Endothelial cell of umbilical vein (primary cell): Measurements from ENCODE around the gene MRM1. TPM values are rescaled to one million over a fixed set of nuclear protein-coding genes. Genes with fewer than 3 reads are reported as not detected.

Source experiments
- BruUV-seq: library from RNA; stranded (reverse); fragments of 400-500 nt; replicated peaks from 2 replicates; lab custom pipeline; 2021; lab: Mats Ljungman, UMichigan
- CTCF ChIA-PET: fragments of 300-600, 350-600 bp; sonication (Branson Sonifier 250); formaldehyde crosslinking; loops from one replicate; lab custom pipeline; 2021; ENCODE audit warnings: antibody characterized with exemption, inconsistent platforms; lab: Charles Lee
- POLR2A ChIA-PET: fragments of 300-600, 350-600 bp; sonication (Branson Sonifier 250); formaldehyde crosslinking; loops from one replicate; lab custom pipeline; 2021; ENCODE audit warnings: antibody characterized with exemption, inconsistent platforms; lab: Charles Lee
- DNase-seq: peaks from one replicate; pipeline ENCODE4 v3.0.0-alpha.2; 2011; ENCODE audit warnings: low read depth, low spot score
- FAIRE-seq: peaks from 2 replicates; lab custom pipeline; 2011; peaks lifted over from hg19 to GRCh38; lab: Jason Lieb, UNC
- H2AFZ ChIP-seq: 2 replicates; pipeline ENCODE4 v1.6.0; 2012; ENCODE audit warnings: low read depth, low read length, control low read depth, inconsistent platforms
- H3K27ac ChIP-seq: 2 replicates; pipeline ENCODE4 v1.5.1; 2011; ENCODE audit warnings: low read depth, mild to moderate bottlenecking, control low read depth, low read length, moderate library complexity; ENCODE audit not compliant: insufficient read depth
- H3K27me3 ChIP-seq, 2 experiments: 2 replicates each; pipeline versions ENCODE4 v1.6.0 to v1.6.1; 2011; ENCODE audit warnings: low read length in 2 of 2, mixed read lengths in 1 of 2; ENCODE audit not compliant: control insufficient read depth in 2 of 2, insufficient read depth in 2 of 2
- H3K36me3 ChIP-seq, 2 experiments: 2 replicates in 1 of 2; 3 replicates in 1 of 2; pipeline ENCODE4 v1.5.1; 2011; ENCODE audit warnings: low read length in 2 of 2, mild to moderate bottlenecking in 1 of 2, moderate library complexity in 1 of 2; ENCODE audit not compliant: control insufficient read depth in 2 of 2, insufficient read depth in 2 of 2; ENCODE audit errors: extremely low read depth in 1 of 2
- H3K4me1 ChIP-seq: 3 replicates; pipeline ENCODE4 v1.5.1; 2011; ENCODE audit warnings: mild to moderate bottlenecking, low read length; ENCODE audit not compliant: control insufficient read depth, insufficient read depth; ENCODE audit errors: extremely low read depth
- H3K4me2 ChIP-seq: 2 replicates; pipeline ENCODE4 v1.6.1; 2011; ENCODE audit warnings: low read length, control low read depth, mixed read lengths; ENCODE audit not compliant: insufficient read depth
- H3K4me3 ChIP-seq, 3 experiments: fragments of 200-600 bp in 1 of 3; sonication (generic), shearing (Covaris generic) in 1 of 3; replicated peaks in 1 of 3; 2 replicates each; pipeline ENCODE4 v1.5.1; 2011 to 2016; ENCODE audit warnings: control low read depth in 3 of 3, low read length in 3 of 3, mild to moderate bottlenecking in 2 of 3, inconsistent platforms in 1 of 3, low read depth in 1 of 3, moderate library complexity in 1 of 3; ENCODE audit not compliant: insufficient read depth in 1 of 3
- H3K79me2 ChIP-seq: 2 replicates; pipeline ENCODE4 v1.6.0; 2012; ENCODE audit warnings: low read length, inconsistent platforms; ENCODE audit not compliant: control insufficient read depth, insufficient read depth
- H3K9ac ChIP-seq: replicated peaks from 2 replicates; pipeline ENCODE3; 2011; ENCODE audit warnings: low read length, control low read depth; ENCODE audit not compliant: insufficient read depth; ENCODE audit errors: extremely low read depth
- H3K9me1 ChIP-seq: replicated peaks from 3 replicates; pipeline ENCODE4 v1.6.0; 2011; ENCODE audit warnings: mild to moderate bottlenecking, low read length; ENCODE audit not compliant: control insufficient read depth, insufficient read depth; ENCODE audit errors: extremely low read depth
- H3K9me3 ChIP-seq: replicated peaks from 2 replicates; pipeline ENCODE4 v1.5.1; 2012; ENCODE audit warnings: low read length, inconsistent platforms; ENCODE audit not compliant: control insufficient read depth, insufficient read depth
- H4K20me1 ChIP-seq: replicated peaks from 2 replicates; pipeline ENCODE3; 2011; ENCODE audit warnings: mild to moderate bottlenecking, low read length; ENCODE audit not compliant: control insufficient read depth, insufficient read depth; ENCODE audit errors: extremely low read depth
- CTCF ChIP-seq, 2 donors: IDR thresholded peaks; 1 replicate in 1 of 2; 2 replicates in 1 of 2; pipeline ENCODE4 v1.5.1; 2011; ENCODE audit warnings: low read length in 2 of 2, mild to moderate bottlenecking in 2 of 2, moderate library complexity in 2 of 2, control low read depth in 1 of 2, inconsistent platforms in 1 of 2, low read depth in 1 of 2; ENCODE audit not compliant: insufficient read depth in 1 of 2; ENCODE audit errors: extremely low read depth in 1 of 2
- EZH2 ChIP-seq: IDR thresholded peaks from 2 replicates; pipeline ENCODE4 v1.6.1; 2012; ENCODE audit warnings: borderline replicate concordance, low read depth, mild to moderate bottlenecking, moderate library complexity, low read length, inconsistent platforms; ENCODE audit not compliant: severe bottlenecking
- FOS ChIP-seq: IDR thresholded peaks from 2 replicates; pipeline ENCODE4 v1.6.1; 2011; ENCODE audit warnings: mild to moderate bottlenecking, low read length, moderate library complexity, borderline replicate concordance; ENCODE audit not compliant: insufficient read depth
- JUN ChIP-seq: IDR thresholded peaks from 2 replicates; pipeline ENCODE4 v1.6.1; 2011; ENCODE audit warnings: borderline replicate concordance, low read depth; ENCODE audit not compliant: insufficient read length, insufficient read depth
- MAX ChIP-seq: IDR thresholded peaks from 2 replicates; pipeline ENCODE4 v1.6.1; 2011; ENCODE audit not compliant: insufficient read depth, insufficient read length
- MYC ChIP-seq: IDR thresholded peaks from one replicate; pipeline ENCODE4 v1.6.1; 2011; ENCODE audit warnings: mild to moderate bottlenecking, low read depth, low read length
- POLR2AphosphoS5 ChIP-seq: IDR thresholded peaks from 2 replicates; pipeline ENCODE4 v1.6.1; 2012; ENCODE audit warnings: low read depth, mild to moderate bottlenecking, control low read depth, low read length, moderate library complexity; ENCODE audit not compliant: insufficient read depth
- dilution Hi-C: fragments of 300-500 bp; cut with MboI; formaldehyde crosslinking; loops from one replicate; pipeline ENCODE4 v1.15.0; 2019; ENCODE audit warnings: low sequenced_read_pairs; ENCODE audit not compliant: extremely low pct_ligation_motif_present
- intact Hi-C: fragments of 100-400 bp; cut with micrococcal nuclease; formaldehyde crosslinking; loops from one replicate; pipeline ENCODE4 v1.10.0; 2022
- polyA plus RNA-seq, 4 experiments: library from polyadenylated mRNA; depleted of rRNA in 3 of 4; stranded (reverse) in 3 of 4; unstranded in 1 of 4; fragments of >200 nt; gene quantifications; 2 replicates each; pipeline versions ENCODE4 v1.2.1 to v1.2.3, GENCODE V29; 2011 to 2012; ENCODE audit warnings: missing spikeins in 1 of 4
- total RNA-seq: library from RNA; stranded (reverse); gene quantifications from 2 replicates; pipeline ENCODE4 v1.2.3, GENCODE V29; 2021

MRM1 gene
- total and polyA plus RNA-seq, 2 donors (not counting 3 experiments of a cell fraction or from before 2014, with no cell fraction given) = 3.7 to 5.9 TPM

GRCh38 chr17:36613155-36613554 is 11.8 kb downstream of the MRM1 start:
- ChIA-PET POLR2A (no interaction called here), CTCF (interaction anchor here (1.0 to 1.5 kb wide), 3 partner anchors 9 to 627 kb away, joined by 4 to 9 read pairs (median 8); no protein-coding TSS in a partner anchor)
- no peaks in the 10 kb centered on the region for H3K9me1 ChIP-seq
- DNase-seq (no peak), FAIRE-seq (no peak)
- TF ChIP-seq JUN = no peak
- no peak overlapping the region for H2AFZ ChIP-seq
- H3K36me3 ChIP-seq = no peaks in the 10 kb centered on the region
- H4K20me1 ChIP-seq = no peaks in the 10 kb centered on the region
- H3K9me3 ChIP-seq = no peaks in the 10 kb centered on the region
- H3K4me3 ChIP-seq = no peak overlapping the region
- intact Hi-C loops = no loop called here
- H3K4me1 ChIP-seq = no peaks in the 10 kb centered on the region
- H3K9ac ChIP-seq = no peak overlapping the region
- H3K27me3 ChIP-seq = peaks cover 0 to 4% of the 10 kb centered on the region in 2 experiments
- H3K79me2 ChIP-seq = no peaks in the 10 kb centered on the region
- H3K4me2 ChIP-seq = no peak overlapping the region
- dilution Hi-C loops = no loop called here
- no peak overlapping the region for H3K27ac ChIP-seq
- no TSS peak for BruUV-seq

- peaks cover 0 to 5% of the 10 kb centered on the region in 2 experiments for H3K27me3 ChIP-seq
- dilution Hi-C loops = no loop called here
- no peak for FAIRE-seq
Observed at GRCh38 chr17:36614081-36614480, 12.7 kb downstream of the MRM1 start.

More at GRCh38 chr17:36614081-36614480, 12.7 kb downstream of the MRM1 start:
- H3K9ac ChIP-seq = no peak overlapping the region
- DNase-seq = no peak
- POLR2A ChIA-PET = no interaction called here
- TF ChIP-seq EZH2 (no peak), FOS (no peak), POLR2AphosphoS5 (no peak), MAX (no peak), CTCF (IDR thresholded peaks at IDR 0.05; ENCODE audit: extremely low read depth in 1 of 2, insufficient read depth in 1 of 2, low read depth in 1 of 2, low read length in 2 of 2) (no peak), MYC (no peak)
- H3K9me1 ChIP-seq = no peaks in the 10 kb centered on the region
- CTCF ChIA-PET = interaction anchor here (1.0 to 1.5 kb wide), 3 partner anchors 10 to 626 kb away, joined by 4 to 9 read pairs (median 8); no protein-coding TSS in a partner anchor
- H3K4me3 ChIP-seq = no peak overlapping the region
- H3K4me2 ChIP-seq = no peak overlapping the region
- no peaks in the 10 kb centered on the region for H3K9me3 ChIP-seq
- H3K4me1 ChIP-seq = no peaks in the 10 kb centered on the region
- no peaks in the 10 kb centered on the region for H3K36me3 ChIP-seq
- intact Hi-C loops = no loop called here
- no TSS peak for BruUV-seq
- H2AFZ ChIP-seq = no peak overlapping the region
- H3K79me2 ChIP-seq = no peaks in the 10 kb centered on the region
- H4K20me1 ChIP-seq = no peaks in the 10 kb centered on the region
- H3K27ac ChIP-seq = no peak overlapping the region
